Panc1 (cell line): Measurements from ENCODE around the gene UGT1A3. TPM values are rescaled to one million over a fixed set of nuclear protein-coding genes. Genes with fewer than 3 reads are reported as not detected.
"Not testable (repeated sequence)": the region's sequence is repeated elsewhere in the genome, so short reads cannot be mapped to it uniquely, and the experiment has no call there.

Experiments
- ATAC-seq: fragments of 200-7000 bp; cut with Tn5 transposase; 2 replicates; pipeline ENCODE4 v1.9.1; 2020; ENCODE audit warnings: mild to moderate bottlenecking, moderate library complexity
- BruUV-seq: library from RNA; stranded (reverse); fragments of 400-500 nt; replicated peaks from 2 replicates; lab custom pipeline; 2021; lab: Mats Ljungman, UMichigan
- CTCF ChIA-PET: fragments of 300-600 bp; sonication (Branson Sonifier 250); formaldehyde crosslinking; loops from one replicate; lab custom pipeline; 2022; ENCODE audit warnings: antibody characterized with exemption; lab: Charles Lee
- POLR2A ChIA-PET: fragments of 300-600 bp; sonication (Branson Sonifier 250); formaldehyde crosslinking; loops from one replicate; lab custom pipeline; 2022; ENCODE audit warnings: antibody characterized with exemption; lab: Charles Lee
- DNase-seq: peaks from one replicate; pipeline ENCODE4 v3.0.0-alpha.2; 2010; ENCODE audit warnings: low read depth, low spot score
- H3K27ac ChIP-seq: 2 replicates; pipeline ENCODE4 v1.5.1; 2011; ENCODE audit warnings: mild to moderate bottlenecking, low read length, inconsistent platforms
- H3K27me3 ChIP-seq: fragments of 200-500 bp; sonication (Bioruptor generic); 2 replicates; pipeline ENCODE4 v1.6.0; 2014; ENCODE audit warnings: low read length, inconsistent platforms; ENCODE audit not compliant: control insufficient read depth, insufficient read depth
- H3K36me3 ChIP-seq: fragments of 200-500 bp; sonication (Bioruptor generic); 2 replicates; pipeline ENCODE4 v1.5.1; 2014; ENCODE audit warnings: inconsistent platforms, mild to moderate bottlenecking, low read length, moderate library complexity; ENCODE audit not compliant: control insufficient read depth, insufficient read depth
- H3K4me1 ChIP-seq: 2 replicates; pipeline ENCODE4 v1.5.1; 2011; ENCODE audit warnings: inconsistent platforms, mild to moderate bottlenecking, low read length, moderate library complexity; ENCODE audit not compliant: control insufficient read depth, insufficient read depth
- H3K4me3 ChIP-seq, 2 experiments: 2 replicates each; pipeline ENCODE4 v1.5.1; 2011 to 2012; ENCODE audit warnings: low read depth in 2 of 2, low read length in 2 of 2, mild to moderate bottlenecking in 2 of 2, inconsistent platforms in 1 of 2, moderate library complexity in 1 of 2
- H3K9me3 ChIP-seq: fragments of 200-500 bp; sonication (Bioruptor generic); 2 replicates; pipeline ENCODE4 v1.5.1; 2014; ENCODE audit warnings: low read depth, mild to moderate bottlenecking, inconsistent platforms, low read length, moderate library complexity; ENCODE audit not compliant: control insufficient read depth, insufficient read depth
- CTCF ChIP-seq: fragments of 450-650 bp; IDR thresholded peaks from 2 replicates; pipeline ENCODE4 v1.5.1; 2017; ENCODE audit warnings: mild to moderate bottlenecking
- POLR2AphosphoS5 ChIP-seq: IDR thresholded peaks from 2 replicates; pipeline ENCODE4 v1.6.1; 2012; ENCODE audit warnings: mild to moderate bottlenecking, low read depth, low read length, moderate library complexity
- REST ChIP-seq, 2 experiments: IDR thresholded peaks; 2 replicates each; pipeline ENCODE4 v1.6.1; 2011 to 2012; ENCODE audit warnings: low read depth in 2 of 2, control low read depth in 1 of 2, low read length in 1 of 2, mild to moderate bottlenecking in 1 of 2, moderate library complexity in 1 of 2; ENCODE audit not compliant: insufficient read depth in 1 of 2
- SIN3A ChIP-seq: IDR thresholded peaks from 2 replicates; pipeline ENCODE4 v1.6.1; 2012; ENCODE audit warnings: low read depth, mild to moderate bottlenecking, low read length, moderate library complexity, borderline replicate concordance; ENCODE audit not compliant: insufficient read depth
- TCF7L2 ChIP-seq: IDR thresholded peaks from 2 replicates; pipeline ENCODE4 v1.6.1; 2011; ENCODE audit warnings: mild to moderate bottlenecking, low read depth, low read length, inconsistent platforms
- in situ Hi-C: cut with HindIII; loops from 2 replicates; pipeline ENCODE4 v1.10.0; 2016; ENCODE audit warnings: low sequenced_read_pairs, low pct_unique_long_range_greater_than_20kb
- intact Hi-C: fragments of 100-400 bp; cut with micrococcal nuclease; formaldehyde crosslinking; loops from one replicate; pipeline ENCODE4 v1.10.0; 2022; ENCODE audit not compliant: unreplicated experiment
- total RNA-seq: library from RNA; stranded (reverse); gene quantifications from one replicate; pipeline ENCODE4 v1.2.1, GENCODE V29; 2021; ENCODE audit not compliant: unreplicated experiment

Gene UGT1A3
- total RNA-seq, 1 experiment from 2014 or later = not detected

GRCh38 chr2:233743464-233744259 lies 14.8 kb downstream of the UGT1A3 start:
- Histone ChIP-seq H3K9me3 (no peaks in the 10 kb centered on the region), H3K4me3 (no peak overlapping the region), H3K27ac (no peak overlapping the region), H3K4me1 (no peaks in the 10 kb centered on the region), H3K36me3 (no peaks in the 10 kb centered on the region), H3K27me3 (no peaks in the 10 kb centered on the region)
- DNase-seq = no peak
- TF ChIP-seq CTCF (no peak), TCF7L2 (no peak), SIN3A (no peak), POLR2AphosphoS5 (no peak), REST (IDR thresholded peaks at IDR 0.05; ENCODE audit: insufficient read depth in 1 of 2, low read depth in 2 of 2, low read length in 1 of 2) (no peak)
- in situ Hi-C loops (no loop called here), intact Hi-C loops (no loop called here)
- ChIA-PET CTCF (no interaction called here), POLR2A (no interaction called here)
- ATAC-seq = no peak
- no TSS peak for BruUV-seq

- intact Hi-C loops (no loop called here), in situ Hi-C loops (no loop called here)
- BruUV-seq = no TSS peak
- H3K27ac ChIP-seq = no peak overlapping the region
- no peaks in the 10 kb centered on the region for H3K36me3 ChIP-seq
- TF ChIP-seq CTCF = no peak
- no peak for TF ChIP-seq POLR2AphosphoS5
- no peak for TF ChIP-seq REST (IDR thresholded peaks at IDR 0.05; ENCODE audit: insufficient read depth in 1 of 2, low read depth in 2 of 2, low read length in 1 of 2)
- TF ChIP-seq SIN3A = no peak
- TF ChIP-seq TCF7L2 = no peak
- ATAC-seq (no peak), DNase-seq (no peak)
- no peaks in the 10 kb centered on the region for H3K27me3 ChIP-seq
- H3K9me3 ChIP-seq = no peaks in the 10 kb centered on the region
- no peaks in the 10 kb centered on the region for H3K4me1 ChIP-seq
- no peak overlapping the region for H3K4me3 ChIP-seq
- ChIA-PET CTCF (no interaction called here), POLR2A (no interaction called here)
Observed at GRCh38 chr2:233745073-233745755, 16.4 kb downstream of the UGT1A3 start.

GRCh38 chr2:233745838-233746237 lies 17.0 kb downstream of the UGT1A3 start:
- BruUV-seq, in situ Hi-C loops, H3K36me3 ChIP-seq, H3K9me3 ChIP-seq, H3K27ac ChIP-seq, H3K4me1 ChIP-seq, ATAC-seq, DNase-seq, H3K4me3 ChIP-seq, intact Hi-C loops, POLR2A ChIA-PET, CTCF ChIA-PET, H3K27me3 ChIP-seq: not testable (repeated sequence)
